LNCAP (cell line): ENCODE measurements around the gene GH2.

Experiments
- TF ChIP-seq, protein P1 (sequence below): fragments of 450-650 bp; IDR thresholded peaks from 2 replicates; pipeline ENCODE4 v1.5.1; 2017; ENCODE audit warnings: mild to moderate bottlenecking

Gene GH2

DNA sequence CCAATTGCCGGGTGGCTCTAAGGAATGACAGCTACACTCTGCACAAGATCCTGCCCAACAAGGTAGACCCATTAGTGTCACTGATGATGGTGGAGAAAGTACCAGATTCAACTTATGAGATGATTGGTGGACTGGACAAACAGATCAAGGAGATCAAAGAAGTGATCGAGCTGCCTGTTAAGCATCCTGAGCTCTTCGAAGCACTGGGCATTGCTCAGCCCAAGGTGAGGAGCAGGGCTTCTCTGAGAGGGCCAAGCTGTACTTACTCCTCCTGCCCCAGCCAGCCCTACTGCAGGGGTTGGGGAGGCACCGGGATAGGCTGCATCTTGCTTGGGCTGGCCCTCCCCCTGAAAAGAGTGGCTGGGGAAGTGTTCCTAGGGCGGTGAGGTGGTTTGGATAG is 51.5 kb downstream of the GH2 start:
- TF ChIP-seq, protein P1, sequence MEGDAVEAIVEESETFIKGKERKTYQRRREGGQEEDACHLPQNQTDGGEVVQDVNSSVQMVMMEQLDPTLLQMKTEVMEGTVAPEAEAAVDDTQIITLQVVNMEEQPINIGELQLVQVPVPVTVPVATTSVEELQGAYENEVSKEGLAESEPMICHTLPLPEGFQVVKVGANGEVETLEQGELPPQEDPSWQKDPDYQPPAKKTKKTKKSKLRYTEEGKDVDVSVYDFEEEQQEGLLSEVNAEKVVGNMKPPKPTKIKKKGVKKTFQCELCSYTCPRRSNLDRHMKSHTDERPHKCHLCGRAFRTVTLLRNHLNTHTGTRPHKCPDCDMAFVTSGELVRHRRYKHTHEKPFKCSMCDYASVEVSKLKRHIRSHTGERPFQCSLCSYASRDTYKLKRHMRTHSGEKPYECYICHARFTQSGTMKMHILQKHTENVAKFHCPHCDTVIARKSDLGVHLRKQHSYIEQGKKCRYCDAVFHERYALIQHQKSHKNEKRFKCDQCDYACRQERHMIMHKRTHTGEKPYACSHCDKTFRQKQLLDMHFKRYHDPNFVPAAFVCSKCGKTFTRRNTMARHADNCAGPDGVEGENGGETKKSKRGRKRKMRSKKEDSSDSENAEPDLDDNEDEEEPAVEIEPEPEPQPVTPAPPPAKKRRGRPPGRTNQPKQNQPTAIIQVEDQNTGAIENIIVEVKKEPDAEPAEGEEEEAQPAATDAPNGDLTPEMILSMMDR, result no peak
